H1 (cell line): Measurements from ENCODE around the gene KANSL1. TPM values are rescaled to one million over a fixed set of nuclear protein-coding genes. Genes with fewer than 3 reads are reported as not detected.

ENCODE experiments used
- CTCF ChIA-PET: fragments of 300-600 bp; sonication (Branson Sonifier 250); formaldehyde crosslinking; loops from one replicate; lab custom pipeline; 2021; ENCODE audit not compliant: partially characterized antibody; lab: Charles Lee
- POLR2A ChIA-PET: fragments of 300-600 bp; sonication (Branson Sonifier 250); formaldehyde crosslinking; loops from one replicate; lab custom pipeline; 2021; ENCODE audit warnings: inconsistent platforms; ENCODE audit not compliant: partially characterized antibody; lab: Charles Lee
- DNase-seq, 2 experiments: peaks; one replicate each; pipeline versions ENCODE4 v3.0.0 to v3.0.0-alpha.2; 2010 to 2022; ENCODE audit warnings: low spot score in 2 of 2, low read depth in 1 of 2, mixed read lengths in 1 of 2
- FAIRE-seq: peaks from 2 replicates; lab custom pipeline; 2011; peaks lifted over from hg19 to GRCh38; lab: Jason Lieb, UNC
- H2AFZ ChIP-seq: 2 replicates; pipeline ENCODE4 v1.8.1; 2012; ENCODE audit warnings: low read length, inconsistent platforms
- H2AK5ac ChIP-seq: 2 replicates; pipeline ENCODE4 v1.6.1; 2013; ENCODE audit warnings: low read depth, low read length
- H2BK120ac ChIP-seq: replicated peaks from 2 replicates; pipeline ENCODE3; 2013; ENCODE audit warnings: low read depth, low read length, inconsistent platforms
- H2BK12ac ChIP-seq: 2 replicates; pipeline ENCODE4 v1.6.1; 2013; ENCODE audit warnings: low read depth, low read length
- H2BK15ac ChIP-seq: 2 replicates; pipeline ENCODE4 v1.6.1; 2013; ENCODE audit warnings: low read length
- H2BK20ac ChIP-seq: 2 replicates; pipeline ENCODE4 v1.6.1; 2013; ENCODE audit warnings: low read length
- H2BK5ac ChIP-seq: 2 replicates; pipeline ENCODE4 v1.6.1; 2013; ENCODE audit warnings: low read depth, low read length
- H3K14ac ChIP-seq: 2 replicates; pipeline ENCODE4 v1.6.1; 2013; ENCODE audit warnings: inconsistent platforms; ENCODE audit not compliant: insufficient read length
- H3K18ac ChIP-seq: 2 replicates; pipeline ENCODE4 v1.6.1; 2013; ENCODE audit warnings: low read length; ENCODE audit errors: extremely low read depth
- H3K23ac ChIP-seq: 2 replicates; pipeline ENCODE4 v1.6.1; 2013; ENCODE audit warnings: inconsistent platforms; ENCODE audit not compliant: insufficient read length
- H3K23me2 ChIP-seq: 2 replicates; pipeline ENCODE4 v1.6.1; 2013; ENCODE audit warnings: low read depth, low read length
- H3K27ac ChIP-seq: 2 replicates; pipeline ENCODE4 v1.6.1; 2011; ENCODE audit warnings: low read depth, low read length, inconsistent platforms
- H3K27me3 ChIP-seq, 4 experiments: replicated peaks in 1 of 4; 1 replicate in 1 of 4; 2 replicates in 3 of 4; pipeline versions ENCODE4 v1.6.1 to v1.8.1; 2011 to 2013; ENCODE audit warnings: low read length in 3 of 4, mild to moderate bottlenecking in 3 of 4, inconsistent platforms in 2 of 4, mixed read lengths in 2 of 4, moderate library complexity in 1 of 4; ENCODE audit not compliant: control insufficient read depth in 3 of 4, insufficient read depth in 3 of 4; ENCODE audit errors: extremely low read depth in 1 of 4
- H3K36me3 ChIP-seq, 4 experiments: 2 replicates each; pipeline versions ENCODE4 v1.6.1 to v1.8.1; 2011 to 2013; ENCODE audit warnings: mild to moderate bottlenecking in 4 of 4, low read length in 3 of 4, moderate library complexity in 2 of 4, control low read depth in 1 of 4, inconsistent platforms in 1 of 4; ENCODE audit not compliant: insufficient read depth in 4 of 4, control insufficient read depth in 2 of 4
- H3K4ac ChIP-seq: replicated peaks from 2 replicates; pipeline ENCODE3; 2013; ENCODE audit warnings: low read length, low read depth, mixed read lengths, inconsistent platforms; ENCODE audit not compliant: insufficient read length
- H3K4me1 ChIP-seq, 4 experiments: replicated peaks in 1 of 4; 1 replicate in 1 of 4; 2 replicates in 3 of 4; pipeline versions ENCODE4 v1.6.1 to v1.8.1; 2011 to 2013; ENCODE audit warnings: low read length in 3 of 4, inconsistent platforms in 2 of 4, mixed read lengths in 1 of 4; ENCODE audit not compliant: insufficient read depth in 4 of 4, control insufficient read depth in 3 of 4
- H3K4me2 ChIP-seq, 2 experiments: 2 replicates each; pipeline versions ENCODE4 v1.6.1 to v1.8.1; 2011 to 2013; ENCODE audit warnings: low read depth in 2 of 2, low read length in 2 of 2, control low read depth in 1 of 2, inconsistent platforms in 1 of 2, mild to moderate bottlenecking in 1 of 2; ENCODE audit not compliant: insufficient read depth in 1 of 2
- H3K4me3 ChIP-seq, 4 experiments: fragments of 200-600, 300-600 bp in 1 of 4; sonication (generic), shearing (Covaris generic), sonication (Bioruptor Twin) in 1 of 4; 2 replicates each; pipeline versions ENCODE4 v1.5.1 to v1.8.1; 2011 to 2016; ENCODE audit warnings: low read length in 4 of 4, low read depth in 3 of 4, control low read depth in 2 of 4, inconsistent platforms in 2 of 4, mild to moderate bottlenecking in 2 of 4, mixed read lengths in 1 of 4, moderate library complexity in 1 of 4; ENCODE audit not compliant: insufficient read depth in 2 of 4; ENCODE audit errors: extremely low read depth in 1 of 4
- H3K56ac ChIP-seq: replicated peaks from 2 replicates; pipeline ENCODE3; 2013; ENCODE audit warnings: low read depth, mild to moderate bottlenecking, mixed read lengths, low read length, inconsistent platforms; ENCODE audit not compliant: insufficient read length
- H3K79me1 ChIP-seq: 2 replicates; pipeline ENCODE4 v1.6.1; 2013; ENCODE audit warnings: low read depth, low read length, control low read depth
- H3K79me2 ChIP-seq, 2 experiments: 2 replicates each; pipeline versions ENCODE4 v1.6.1 to v1.8.1; 2012 to 2013; ENCODE audit warnings: low read length in 2 of 2, mild to moderate bottlenecking in 2 of 2, inconsistent platforms in 1 of 2; ENCODE audit not compliant: insufficient read depth in 2 of 2, control insufficient read depth in 1 of 2
- H3K9ac ChIP-seq, 4 experiments: replicated peaks in 1 of 4; 1 replicate in 1 of 4; 2 replicates in 3 of 4; pipeline versions ENCODE4 v1.6.1 to v1.8.1; 2011 to 2013; ENCODE audit warnings: low read depth in 3 of 4, low read length in 3 of 4, control low read depth in 2 of 4, mild to moderate bottlenecking in 2 of 4, moderate library complexity in 2 of 4, inconsistent platforms in 1 of 4; ENCODE audit errors: extremely low read depth in 1 of 4
- H3K9me3 ChIP-seq, 2 experiments: 2 replicates each; pipeline versions ENCODE4 v1.6.1 to v1.8.1; 2012 to 2013; ENCODE audit warnings: mild to moderate bottlenecking in 2 of 2, moderate library complexity in 2 of 2, control low read depth in 1 of 2, inconsistent platforms in 1 of 2, low read depth in 1 of 2, low read length in 1 of 2, mixed read lengths in 1 of 2; ENCODE audit not compliant: insufficient read depth in 2 of 2
- H4K20me1 ChIP-seq, 2 experiments: replicated peaks in 1 of 2; 2 replicates each; pipeline versions ENCODE3 to v1.8.1; 2011 to 2013; ENCODE audit warnings: inconsistent platforms in 2 of 2, low read length in 2 of 2, mild to moderate bottlenecking in 1 of 2; ENCODE audit not compliant: insufficient read depth in 2 of 2, control insufficient read depth in 1 of 2
- H4K5ac ChIP-seq: 2 replicates; pipeline ENCODE4 v1.6.1; 2013; ENCODE audit warnings: low read length, low read depth, mixed read lengths, inconsistent platforms; ENCODE audit not compliant: insufficient read length
- H4K8ac ChIP-seq: 2 replicates; pipeline ENCODE4 v1.8.0; 2013; ENCODE audit warnings: mild to moderate bottlenecking, moderate library complexity, low read length, inconsistent platforms; ENCODE audit not compliant: insufficient read depth; ENCODE audit errors: extremely low read depth
- H4K91ac ChIP-seq: replicated peaks from 2 replicates; pipeline ENCODE3; 2013; ENCODE audit warnings: low read length, mixed read lengths, inconsistent platforms; ENCODE audit not compliant: insufficient read length
- POLR2AphosphoS5 ChIP-seq: IDR thresholded peaks from 2 replicates; pipeline ENCODE4 v1.6.1; 2011; ENCODE audit warnings: low read depth, low read length
- SP4 ChIP-seq: IDR thresholded peaks from 2 replicates; pipeline ENCODE4 v1.6.1; 2012; ENCODE audit warnings: low read length, inconsistent platforms
- WGBS, 2 experiments: shearing (Covaris generic) in 1 of 2; methylation state at CpG; one replicate each; pipeline versions ENCODE4 v1.1.6 to v1.1.7; 2013 to 2015; ENCODE audit warnings: low lambda C conversion rate in 2 of 2, mixed read lengths in 2 of 2, inconsistent platforms in 1 of 2, low coverage in 1 of 2, missing lambda C conversion rate in 1 of 2; ENCODE audit not compliant: insufficient replicate concordance in 2 of 2, insufficient coverage in 1 of 2, insufficient read length in 1 of 2; ENCODE audit errors: extremely low coverage in 1 of 2, missing lambda C conversion rate in 1 of 2; 5-methylcytosine and 5-hydroxymethylcytosine counted together
- polyA plus RNA-seq, 7 experiments: library from polyadenylated mRNA; depleted of rRNA in 3 of 7; stranded (reverse) in 5 of 7; unstranded in 2 of 7; fragments of >200 nt in 5 of 7; fragments of 200-250 nt in 2 of 7; gene quantifications; 1 replicate in 5 of 7; 2 replicates in 1 of 7; 4 replicates in 1 of 7; pipeline versions ENCODE4 v1.2.1 to v1.2.3, GENCODE V29; 2011 to 2013; ENCODE audit warnings: missing spikeins in 2 of 7, mixed read lengths in 2 of 7
- total RNA-seq: library from RNA; stranded (reverse); fragmentation: NEBNext Ultra II Directional; extraction: Animal tissue kit (Norgen Biotek cat#: 25700); gene quantifications from 2 replicates; pipeline ENCODE4 v1.2.1, GENCODE V29; 2021

KANSL1 gene
- total and polyA plus RNA-seq, 2 of the 8 experiments (the other 6 are each of a cell fraction or from before 2014, with no cell fraction given): 34.0 to 128 TPM

GRCh38 chr17:46154151-46154816, 38.9 kb downstream of the KANSL1 start:
- Histone ChIP-seq H3K79me2 (peaks cover 87 to 99% of the 10 kb centered on the region in 2 experiments), H4K8ac (no peak overlapping the region), H2BK15ac (no peak overlapping the region), H3K79me1 (0 out of 2 replicates have a peak, but pooled peaks cover 11% of the 10 kb centered on the region), H3K14ac (no peak overlapping the region), H3K27me3 (no peaks in the 10 kb centered on the region), H2BK20ac (no peak overlapping the region), H3K18ac (no peak overlapping the region), H3K9me3 (no peaks in the 10 kb centered on the region), H2BK12ac (no peak overlapping the region), H3K4me2 (peak overlapping the region in 1 of 2 experiments; percentile 4; a peak in 1 of 4 replicates), H3K4me1 (peaks cover 1 to 18% (median 12%) of the 10 kb centered on the region in 4 experiments; a peak in 6 of 7 replicates), H2AK5ac (no peak overlapping the region), H3K4me3 (no peak overlapping the region), H2AFZ (no peak overlapping the region), H3K56ac (no peak overlapping the region), H3K23me2 (no peaks in the 10 kb centered on the region), H4K20me1 (peaks cover 50 to 87% of the 10 kb centered on the region in 2 experiments), H3K27ac (no peak overlapping the region), H2BK5ac (no peak overlapping the region), H4K91ac (no peak overlapping the region), H3K36me3 (no peaks in the 10 kb centered on the region), H3K9ac (0 out of 7 replicates have a peak overlapping the region, but pooled peaks of 1 of the 4 experiments have one; percentile 0), H3K4ac (no peak overlapping the region), H3K23ac (no peak overlapping the region), H4K5ac (no peak overlapping the region), H2BK120ac (no peak overlapping the region)
- POLR2A ChIA-PET: interaction anchor here (0.6 to 2.7 kb wide), 6 partner anchors 9 to 35 kb away, joined by 3 to 9 read pairs (median 6); no protein-coding TSS in a partner anchor
- FAIRE-seq (no peak), DNase-seq (no peak)
- CTCF ChIA-PET: interaction anchor here (0.6 to 2.4 kb wide), 8 partner anchors 9 to 138 kb away, joined by 3 to 9 read pairs (median 4); no protein-coding TSS in a partner anchor
- TF ChIP-seq SP4 (no peak), POLR2AphosphoS5 (0 out of 2 replicates have a peak, but pooled peaks have one; percentile 31)
- 77% methylated on average over 9 of the region's 9 CpGs; no CpG with 5 or more reads in 1 of the 2 experiments for WGBS, 2 experiments
